Measurements from ENCODE around the gene TMPRSS4.

Gene TMPRSS4

GRCh38 chr11:118109231-118109630 lies 32.4 kb downstream of the TMPRSS4 start:
- DNase-seq, result no peak

- no peak for DNase-seq
Measured at GRCh38 chr11:118111019-118111743, 34.3 kb downstream of the TMPRSS4 start.

DNA sequence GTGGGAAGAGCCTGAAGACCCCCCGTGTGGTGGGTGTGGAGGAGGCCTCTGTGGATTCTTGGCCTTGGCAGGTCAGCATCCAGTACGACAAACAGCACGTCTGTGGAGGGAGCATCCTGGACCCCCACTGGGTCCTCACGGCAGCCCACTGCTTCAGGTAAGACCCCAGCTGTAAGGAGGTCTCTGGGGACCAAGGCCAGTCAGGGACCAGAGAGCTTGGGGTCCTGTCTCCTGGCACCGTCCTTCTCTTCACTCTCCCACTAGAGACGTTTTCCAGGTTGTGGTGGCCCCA lies 34.8 kb downstream of the TMPRSS4 start:
- no peak for DNase-seq

DNA sequence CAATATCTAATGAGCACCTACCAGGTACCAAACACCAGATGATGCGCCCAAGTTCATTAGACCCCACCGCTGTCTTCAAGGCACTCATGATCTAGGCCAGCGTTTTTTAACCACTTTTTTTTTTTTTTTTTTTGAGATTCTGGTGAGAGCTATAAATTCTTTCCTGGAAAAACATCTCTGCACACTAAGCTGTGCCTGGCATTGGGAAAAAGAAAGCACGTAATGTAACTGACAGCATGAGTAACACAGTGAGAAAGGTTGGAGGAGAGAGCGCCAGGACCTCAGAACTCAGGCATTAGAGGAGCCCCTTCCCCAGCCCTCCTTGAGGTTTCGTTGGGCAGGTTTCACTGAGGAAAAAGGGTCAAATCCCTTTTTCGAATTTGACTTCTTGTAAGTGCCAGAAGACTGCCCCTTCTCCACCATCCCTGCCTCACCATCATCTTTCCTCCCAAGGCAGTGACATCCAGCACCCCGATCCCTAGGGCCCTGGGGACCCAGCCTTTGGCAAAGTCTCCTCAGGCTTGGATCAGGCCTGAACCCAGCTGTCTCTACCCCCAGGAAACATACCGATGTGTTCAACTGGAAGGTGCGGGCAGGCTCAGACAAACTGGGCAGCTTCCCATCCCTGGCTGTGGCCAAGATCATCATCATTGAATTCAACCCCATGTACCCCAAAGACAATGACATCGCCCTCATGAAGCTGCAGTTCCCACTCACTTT lies 36.0 kb downstream of the TMPRSS4 start:
- DNase-seq, result no peak

- no peak for DNase-seq
Measured at GRCh38 chr11:118114266-118114665, 37.4 kb downstream of the TMPRSS4 start.

DNA sequence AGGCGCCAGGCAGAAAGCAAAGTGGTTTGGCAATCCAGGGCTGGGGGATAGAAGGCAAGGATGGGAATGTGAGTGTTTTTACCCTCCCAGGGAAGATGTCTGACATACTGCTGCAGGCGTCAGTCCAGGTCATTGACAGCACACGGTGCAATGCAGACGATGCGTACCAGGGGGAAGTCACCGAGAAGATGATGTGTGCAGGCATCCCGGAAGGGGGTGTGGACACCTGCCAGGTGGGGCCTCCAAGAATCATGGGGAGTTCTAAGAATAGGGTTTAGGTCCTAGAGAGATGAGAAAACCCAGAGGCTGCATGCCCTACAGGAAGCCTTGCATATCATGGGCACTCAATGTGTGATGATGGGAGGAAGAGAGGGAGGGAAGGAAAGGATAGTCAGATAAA lies 38.2 kb downstream of the TMPRSS4 start:
- no peak for DNase-seq

- DNase-seq, result no peak
Measured at GRCh38 chr11:118117790-118118601, 41.1 kb downstream of the TMPRSS4 start.

- DNase-seq, result no peak
Measured at GRCh38 chr11:118120793-118121192, 43.9 kb downstream of the TMPRSS4 start.

GRCh38 chr11:118124929-118125535 lies 48.2 kb downstream of the TMPRSS4 start:
- DNase-seq, result no peak

GRCh38 chr11:118126082-118126838 lies 49.4 kb downstream of the TMPRSS4 start:
- DNase-seq, result no peak

DNA sequence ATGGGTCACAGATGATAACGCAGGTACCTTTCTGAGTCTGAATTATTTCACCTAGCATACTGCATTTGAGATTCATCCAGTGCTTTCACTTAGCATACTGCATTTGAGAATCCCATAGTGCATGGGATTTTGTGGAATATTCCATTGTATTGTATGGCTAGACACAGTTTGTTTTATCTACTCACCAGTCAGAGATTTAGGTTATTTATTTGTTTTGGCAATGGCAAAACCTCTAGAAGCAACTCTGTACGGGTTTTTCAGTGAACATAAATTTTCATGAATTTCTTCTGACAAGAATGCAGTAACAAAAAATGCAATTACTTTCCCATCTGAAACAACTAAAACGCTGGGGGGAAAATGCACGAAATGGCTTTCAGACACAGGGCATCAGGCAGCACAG lies 51.4 kb downstream of the TMPRSS4 start:
- no peak for DNase-seq

- no peak for DNase-seq
Measured at GRCh38 chr11:118128721-118129470, 52.0 kb downstream of the TMPRSS4 start.

- no peak for DNase-seq
Measured at GRCh38 chr11:118129471-118130172, 52.7 kb downstream of the TMPRSS4 start.

- DNase-seq, result no peak
Measured at GRCh38 chr11:118132385-118133151, 55.7 kb downstream of the TMPRSS4 start.

DNA sequence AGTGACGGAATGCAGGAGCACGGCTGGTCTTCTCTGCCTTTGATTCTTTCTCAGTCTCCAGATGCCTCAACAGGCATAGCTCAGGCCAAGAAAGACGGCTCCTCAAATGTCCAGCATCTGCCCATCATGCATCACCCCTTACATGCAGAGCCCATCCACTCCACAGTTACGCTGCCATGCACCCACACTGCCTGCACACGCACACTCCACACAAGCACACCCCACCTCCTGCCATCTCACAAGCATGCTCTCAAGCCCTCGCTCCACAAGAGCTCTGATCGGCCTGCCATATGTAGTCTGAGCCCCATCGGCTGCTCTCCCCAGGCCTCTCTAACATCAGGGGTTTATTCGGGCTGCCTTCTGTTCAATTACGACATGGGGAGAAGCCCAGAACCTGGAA lies 56.9 kb downstream of the TMPRSS4 start:
- DNase-seq, result no peak

DNA sequence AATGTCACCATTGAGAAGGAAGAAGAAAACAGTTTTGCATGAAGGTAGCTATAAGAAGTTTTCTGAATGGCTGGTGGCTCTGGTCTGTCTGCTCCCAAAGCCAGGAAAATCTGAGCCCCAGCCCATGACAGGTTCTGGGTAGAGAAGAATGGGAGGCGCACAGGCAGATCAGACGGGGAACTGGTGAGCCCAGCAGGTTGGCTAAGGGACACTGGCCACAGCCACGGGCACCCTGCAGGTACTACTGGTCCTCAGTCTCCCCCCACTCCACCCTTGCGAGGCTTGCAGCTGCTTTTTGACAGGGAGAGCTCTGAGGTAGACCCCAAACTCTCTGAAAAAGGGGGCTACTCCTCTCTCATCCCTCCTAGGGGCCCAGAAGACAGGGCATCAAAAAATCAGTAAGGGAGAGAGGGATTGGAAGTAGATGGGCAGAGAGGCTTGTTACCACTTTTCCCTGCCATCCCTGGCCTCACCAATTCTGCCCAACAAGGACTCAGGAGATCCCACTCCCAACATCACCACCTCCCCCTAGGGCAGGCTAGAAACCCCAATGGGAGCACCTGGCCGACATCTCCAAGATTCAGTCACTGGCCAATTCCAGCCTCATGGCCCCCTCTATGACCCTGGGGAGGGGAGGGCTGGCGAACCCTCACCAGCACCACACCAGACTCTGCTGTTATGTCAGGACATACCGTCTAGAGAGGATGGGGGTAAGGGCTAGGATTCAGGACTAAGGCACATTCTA lies 58.3 kb downstream of the TMPRSS4 start:
- DNase-seq, result no peak

DNA sequence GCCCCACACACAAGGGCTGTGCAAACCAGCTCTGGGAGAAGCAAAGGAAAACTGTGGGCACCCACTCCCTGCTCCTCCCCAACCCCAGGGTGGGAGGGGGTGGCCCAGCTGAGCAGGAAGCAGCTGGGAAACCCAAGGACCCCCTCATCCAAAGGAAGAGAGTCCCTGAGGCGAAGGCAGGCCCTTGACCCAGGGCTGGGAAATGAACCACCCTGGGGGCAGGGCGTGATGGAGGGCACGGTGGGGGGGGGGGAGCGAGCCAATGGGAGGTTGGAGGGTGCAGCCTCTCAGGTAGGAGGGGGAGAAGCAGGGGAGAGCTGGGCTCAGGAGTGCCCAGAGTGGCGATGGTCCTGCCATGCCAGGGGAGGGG lies 58.9 kb downstream of the TMPRSS4 start:
- no peak for DNase-seq

DNA sequence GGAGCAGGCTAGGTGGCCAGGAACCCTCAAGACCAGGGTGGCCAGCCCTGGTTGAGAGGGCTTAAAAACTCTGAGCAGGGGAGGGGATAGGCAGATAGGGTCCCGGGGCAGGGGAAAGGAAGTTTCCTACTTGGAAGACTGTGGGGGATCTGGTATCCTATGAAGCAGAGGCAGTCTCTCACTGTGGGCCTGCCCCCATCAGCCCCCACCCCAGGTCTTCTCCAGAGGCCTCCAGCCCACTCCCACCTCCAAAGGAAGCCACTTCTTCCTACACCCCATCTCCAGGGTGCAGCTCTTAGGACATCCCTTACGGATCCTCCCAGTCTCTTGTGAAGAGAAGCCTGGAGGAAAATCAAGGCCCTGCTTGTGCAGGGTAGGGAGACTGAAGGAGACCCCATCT lies 59.5 kb downstream of the TMPRSS4 start:
- no peak for DNase-seq

DNA sequence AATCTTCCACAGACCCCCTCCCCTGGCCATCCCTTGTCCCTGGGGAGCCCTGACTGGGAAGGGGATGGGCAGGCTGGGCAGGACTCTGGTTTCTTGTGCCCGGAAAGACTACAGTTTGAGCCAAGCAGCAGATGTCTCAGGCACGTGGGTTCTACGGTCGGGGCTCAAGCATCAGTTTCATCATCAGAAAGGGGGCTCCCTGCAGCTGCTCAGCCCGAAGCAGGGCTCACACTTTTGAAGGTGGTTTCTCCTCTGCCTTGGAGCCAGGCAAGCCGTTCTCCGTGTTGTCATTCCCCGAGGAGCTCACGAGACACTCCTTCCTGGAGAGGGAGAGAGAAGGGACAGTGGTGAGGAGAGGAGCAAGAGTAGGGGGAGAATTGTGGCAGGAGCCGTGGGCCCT lies 59.9 kb downstream of the TMPRSS4 start:
- DNase-seq, result no peak
